Pancreas (tissue), 10 donors: ENCODE data around the gene GMDS. TPM values are rescaled to one million over a fixed set of nuclear protein-coding genes. Genes with fewer than 3 reads are reported as not detected.

Experiments used
- ATAC-seq, 4 donors: fragments of 200-7000 bp; cut with Tn5 transposase; one replicate each; pipeline versions ENCODE4 v1.8.0 to v1.9.1; 2020; ENCODE audit warnings: mild to moderate bottlenecking in 4 of 4, moderate library complexity in 4 of 4
- DNase-seq, 6 donors: peaks; one replicate each; pipeline ENCODE4 v3.0.0-alpha.2; 2020
- FAIRE-seq: peaks from 2 replicates; lab custom pipeline; 2012; peaks lifted over from hg19 to GRCh38; lab: Jason Lieb, UNC
- H3K27ac ChIP-seq, 4 donors: fragments of 200-600 bp; sonication (generic); 1 replicate in 3 of 4; 2 replicates in 1 of 4; pipeline versions ENCODE4 v1.5.0 to v1.8.0; 2020
- H3K27me3 ChIP-seq, 4 donors: fragments of 200-600 bp; one replicate each; pipeline ENCODE4 v1.8.0; 2021
- H3K36me3 ChIP-seq, 3 donors: fragments of 200-600 bp; sonication (generic) in 1 of 3; one replicate each; pipeline versions ENCODE4 v1.5.0 to v1.8.0; 2020 to 2021
- H3K4me1 ChIP-seq, 3 donors: fragments of 200-600 bp; one replicate each; pipeline ENCODE4 v1.8.0; 2021
- H3K4me3 ChIP-seq, 4 donors: fragments of 200-600 bp; sonication (generic) in 2 of 4; one replicate each; pipeline versions ENCODE4 v1.5.0 to v1.8.0; 2020 to 2021
- H3K9me3 ChIP-seq, 4 donors: fragments of 200-600 bp; one replicate each; pipeline ENCODE4 v1.8.0; 2021
- CTCF ChIP-seq, 4 donors: fragments of 200-600 bp; sonication (generic) in 3 of 4; IDR thresholded peaks; one replicate each; pipeline versions ENCODE4 v1.5.0 to v1.8.0; 2021; ENCODE audit warnings: antibody characterized with exemption in 4 of 4
- WGBS, 2 donors: extraction: QIAGEN DNeasy Blood & Tissue Kit; methylation state at CpG; one replicate each; pipeline ENCODE4 v1.1.7; 2013; 5-methylcytosine and 5-hydroxymethylcytosine counted together
- intact Hi-C, 3 donors: fragments of 100-400 bp; cut with DNase I; formaldehyde crosslinking; loops; one replicate each; pipeline versions ENCODE4 v1.11.1 to v1.14.2; 2022
- polyA plus RNA-seq, 2 donors: library from polyadenylated mRNA; stranded (reverse); fragments of 200-250 nt; gene quantifications; one replicate each; pipeline ENCODE4 v1.2.3, GENCODE V29; 2013
- total RNA-seq, 6 donors: library from RNA; stranded (reverse); fragmentation: NEBNext Ultra II Directional in 4 of 6; extraction: Animal tissue kit (Norgen Biotek cat#: 25700) in 4 of 6; gene quantifications; one replicate each; pipeline versions ENCODE4 v1.2.1 to v1.2.4, GENCODE V29; 2021 to 2023
- donor health status: healthy with polysubstance abuse.
- donor health status: DM: no; HTN: no; CAD: no; lungs with moderate emphysema.
- donor health status: DM: no; HTN: no; CAD: no.
- donor health status: control.
- donor health status: control.
- donor health status: Bipolar disorder and iron deficiency.
- donor health status: DM: yes; HTN: yes; CAD: no.
- donor health status: DM: no; HTN: no; CAD: no.
- donor health status: DM: no; HTN: no; CAD: no.
- donor health status: DM: yes; HTN: yes; CAD: no.

GMDS gene
- total and polyA plus RNA-seq, 8 donors: 7.6 to 40.8 (median 26.5) TPM

- no peak overlapping the region for H3K4me3 ChIP-seq
- FAIRE-seq: no peak
- no peaks in the 10 kb centered on the region for H3K27me3 ChIP-seq
- intact Hi-C loops: no loop called here
- ATAC-seq: no peak
- TF ChIP-seq CTCF (IDR thresholded peaks at IDR 0.05): no peak
- H3K4me1 ChIP-seq: no peaks in the 10 kb centered on the region
- H3K36me3 ChIP-seq: no peaks in the 10 kb centered on the region
- H3K27ac ChIP-seq: no peak overlapping the region
- no peak for DNase-seq
- WGBS, 2 donors: 82 to 84% methylated on average over 2 of the region's 2 CpGs
- H3K9me3 ChIP-seq: no peaks in the 10 kb centered on the region
Observed at GRCh38 chr6:1940381-1940780, 305.0 kb downstream of the GMDS start.

GRCh38 chr6:1933292-1933691, 312.1 kb downstream of the GMDS start:
- WGBS, 2 donors: 96 to 99% methylated on average over 4 of the region's 4 CpGs

GRCh38 chr6:1931817-1932216, 313.6 kb downstream of the GMDS start:
- no peak for DNase-seq
- H3K27me3 ChIP-seq: no peaks in the 10 kb centered on the region
- 98 to 100% methylated on average over 5 of the region's 5 CpGs for WGBS, 2 donors
- H3K27ac ChIP-seq: no peak overlapping the region
- no peak for TF ChIP-seq CTCF (IDR thresholded peaks at IDR 0.05)
- H3K9me3 ChIP-seq: no peaks in the 10 kb centered on the region
- ATAC-seq: no peak
- FAIRE-seq: no peak
- no peaks in the 10 kb centered on the region for H3K4me1 ChIP-seq
- H3K4me3 ChIP-seq: no peak overlapping the region
- no peaks in the 10 kb centered on the region for H3K36me3 ChIP-seq
- intact Hi-C loops: no loop called here

More at GRCh38 chr6:1933292-1933691, 312.1 kb downstream of the GMDS start:
- H3K27me3 ChIP-seq: no peaks in the 10 kb centered on the region
- no peak for TF ChIP-seq CTCF (IDR thresholded peaks at IDR 0.05)
- no peak overlapping the region for H3K4me3 ChIP-seq
- intact Hi-C loops: no loop called here
- ATAC-seq: no peak
- H3K27ac ChIP-seq: no peak overlapping the region
- no peaks in the 10 kb centered on the region for H3K9me3 ChIP-seq
- H3K4me1 ChIP-seq: no peaks in the 10 kb centered on the region
- DNase-seq: no peak
- no peaks in the 10 kb centered on the region for H3K36me3 ChIP-seq
- no peak for FAIRE-seq

GRCh38 chr6:1930356-1930755, 315.0 kb downstream of the GMDS start:
- ATAC-seq: no peak
- Histone ChIP-seq H3K27me3 (no peaks in the 10 kb centered on the region), H3K4me1 (no peaks in the 10 kb centered on the region), H3K9me3 (no peaks in the 10 kb centered on the region), H3K36me3 (no peaks in the 10 kb centered on the region), H3K4me3 (no peak overlapping the region), H3K27ac (no peak overlapping the region)
- WGBS, 2 donors: 67 to 69% methylated on average over 2 of the region's 2 CpGs
- DNase-seq: no peak
- no peak for TF ChIP-seq CTCF (IDR thresholded peaks at IDR 0.05)
- FAIRE-seq: no peak
- intact Hi-C loops: no loop called here

- Histone ChIP-seq H3K9me3 (no peaks in the 10 kb centered on the region), H3K36me3 (no peaks in the 10 kb centered on the region), H3K27ac (no peak overlapping the region), H3K4me3 (no peak overlapping the region), H3K4me1 (no peaks in the 10 kb centered on the region), H3K27me3 (no peaks in the 10 kb centered on the region)
- no peak for TF ChIP-seq CTCF (IDR thresholded peaks at IDR 0.05)
- no peak for FAIRE-seq
- 83 to 85% methylated on average over 9 of the region's 9 CpGs for WGBS, 2 donors
- no peak for ATAC-seq
- DNase-seq: no peak
- intact Hi-C loops: no loop called here
Observed at GRCh38 chr6:1929931-1930330, 315.5 kb downstream of the GMDS start.
